ENCODE data around the gene SERPINI2. TPM values are rescaled to one million over a fixed set of nuclear protein-coding genes. Genes with fewer than 3 reads are reported as not detected.

SERPINI2 gene
- total RNA-seq, 1 experiment from 2014 or later: 0.22 TPM

- no peak overlapping the region for H3K18ac ChIP-seq (ENCODE audit: insufficient read length, low read depth, low read length)
- H3K23me2 ChIP-seq (ENCODE audit: insufficient read length, low read depth, low read length, poor library complexity, severe bottlenecking): no peaks in the 10 kb centered on the region
- no peak overlapping the region for H3K4ac ChIP-seq (ENCODE audit: low read depth, low read length)
- H2AK5ac ChIP-seq (ENCODE audit: insufficient read length, low read length): no peak overlapping the region
- H3K36me3 Mint-ChIP-seq (ENCODE audit: insufficient read depth in 1 of 3, low read depth in 3 of 3): no peaks in the 10 kb centered on the region
- no peak overlapping the region for H2BK5ac ChIP-seq (ENCODE audit: insufficient read length, low read length)
- WGBS (ENCODE audit: extremely low coverage, insufficient read length, low lambda C conversion rate): no CpG with 5 or more reads among the region's 2 CpGs
- H3K27ac Mint-ChIP-seq: no peak overlapping the region
- H2BK20ac ChIP-seq (ENCODE audit: low read depth, low read length, poor library complexity, severe bottlenecking): no peak overlapping the region
- H3K79me2 ChIP-seq (ENCODE audit: insufficient read depth, low read length): no peaks in the 10 kb centered on the region
- H3K79me1 ChIP-seq (ENCODE audit: insufficient read depth, low read depth, low read length, poor library complexity, severe bottlenecking): no peaks in the 10 kb centered on the region
- DNase-seq: no peak
- H3K14ac ChIP-seq (ENCODE audit: insufficient read depth, low read length): no peak overlapping the region
- peak; percentile 27; the same call in 2 of the 3 replicates for TF ChIP-seq CTCF (conservative IDR thresholded peaks at IDR 0.05)
- no peak overlapping the region for H3K4me2 ChIP-seq (ENCODE audit: insufficient read depth, insufficient read length, low read length)
- H3K27me3 ChIP-seq (ENCODE audit: insufficient read depth, low read length): no peaks in the 10 kb centered on the region
- no peak overlapping the region for H3K27ac ChIP-seq (ENCODE audit: insufficient read length, low read depth, low read length)
- no peak overlapping the region for H4K8ac ChIP-seq (replicated peaks; ENCODE audit: insufficient read length, low read depth, low read length)
- no peaks in the 10 kb centered on the region for H4K20me1 ChIP-seq (ENCODE audit: control insufficient read depth, insufficient read depth, insufficient read length)
- no peak overlapping the region for H2BK12ac ChIP-seq (ENCODE audit: insufficient read length, low read depth, low read length)
- H3T11ph ChIP-seq (ENCODE audit: low read length): no peak overlapping the region
- no peak overlapping the region for H2BK120ac ChIP-seq (ENCODE audit: low read depth, low read length, poor library complexity, severe bottlenecking)
- H3K4me3 Mint-ChIP-seq: no peak overlapping the region
- no peak overlapping the region for H3K23ac ChIP-seq (ENCODE audit: insufficient read length, low read depth, low read length)
- H3K27me3 Mint-ChIP-seq (ENCODE audit: low read depth): no peaks in the 10 kb centered on the region; the same call in 1 of the 2 replicates
- no peak overlapping the region for H3K56ac ChIP-seq (ENCODE audit: insufficient read length, low read depth, low read length)
- no peaks in the 10 kb centered on the region for H3K9me3 ChIP-seq (ENCODE audit: control insufficient read depth, low read depth, low read length)
- no peaks in the 10 kb centered on the region for H3K9me3 Mint-ChIP-seq
- no peak overlapping the region for H3K9ac ChIP-seq (ENCODE audit: extremely low read depth, insufficient read length, low read length)
- H2BK15ac ChIP-seq (ENCODE audit: low read depth, low read length): no peak overlapping the region
- H2AFZ ChIP-seq (ENCODE audit: low read length): no peak overlapping the region
- no peak overlapping the region for H4K5ac ChIP-seq (ENCODE audit: insufficient read length, low read depth, low read length)
- H4K91ac ChIP-seq (ENCODE audit: insufficient read length, low read depth, low read length): no peak overlapping the region
- H3K4me1 ChIP-seq (ENCODE audit: insufficient read depth, low read length): peaks cover 5% of the 10 kb centered on the region; the same call in 1 of the 2 replicates
- peaks cover 11 to 16% of the 10 kb centered on the region in 2 experiments for H3K4me1 Mint-ChIP-seq
Measured at GRCh38 chr3:167394003-167394402, 79.8 kb downstream of the SERPINI2 start.

Other genes with a start within 250 kb of the SERPINI2 start
- 1.6 and 2.4 TPM in 2 replicates for gene ZBBX, start 93.7 kb downstream of the SERPINI2 start, total RNA-seq (2021)
- gene WDR49, start 179.9 kb upstream of the SERPINI2 start, total RNA-seq (2021): 0.90 and 1.3 TPM in 2 replicates